NCI-H2029 (cell line): Measurements from ENCODE around the gene C4BPA.

Source experiments
- DNase-seq: peaks from one replicate; lab custom pipeline; 2025; lab: John Stamatoyannopoulos, UW

The C4BPA gene

DNA sequence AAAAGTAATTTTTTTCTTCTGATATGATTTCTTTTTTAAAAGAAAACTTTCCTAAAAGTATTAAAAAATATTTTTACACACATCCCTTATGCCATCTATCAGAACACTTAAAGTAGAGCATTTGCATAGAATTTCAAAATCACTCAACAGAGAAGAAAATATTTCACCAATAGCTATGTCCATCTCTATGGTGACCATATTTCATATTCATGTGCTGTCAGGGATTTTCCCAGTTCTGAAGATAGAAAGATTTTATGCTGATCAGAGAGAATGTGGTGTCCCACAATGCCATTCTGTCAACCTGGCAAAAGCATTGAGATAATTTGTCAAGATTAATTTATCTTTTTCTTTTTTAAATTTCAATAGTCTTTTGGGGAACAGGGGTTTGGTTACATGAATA is 87.0 kb downstream of the C4BPA start:
- no peak for DNase-seq

DNA sequence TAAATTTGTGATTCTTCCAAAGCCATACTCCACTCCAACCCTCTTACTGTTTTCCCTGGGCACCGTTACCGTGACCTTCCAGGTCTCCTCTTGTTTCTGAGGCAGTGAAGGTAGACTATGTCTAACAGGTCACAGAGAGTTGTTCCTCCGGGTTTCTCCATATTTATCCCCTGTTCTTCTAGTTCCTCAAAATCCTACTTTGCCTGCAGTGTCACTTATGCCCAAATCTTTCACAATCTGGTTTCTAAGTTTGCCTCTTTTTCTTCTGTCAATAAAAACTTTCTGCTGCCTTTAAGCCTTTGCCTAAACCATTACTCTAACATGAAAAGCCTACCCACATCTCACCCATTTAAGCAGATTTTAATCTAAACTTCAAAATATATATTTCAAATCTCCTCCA is 87.7 kb downstream of the C4BPA start:
- no peak for DNase-seq

DNA sequence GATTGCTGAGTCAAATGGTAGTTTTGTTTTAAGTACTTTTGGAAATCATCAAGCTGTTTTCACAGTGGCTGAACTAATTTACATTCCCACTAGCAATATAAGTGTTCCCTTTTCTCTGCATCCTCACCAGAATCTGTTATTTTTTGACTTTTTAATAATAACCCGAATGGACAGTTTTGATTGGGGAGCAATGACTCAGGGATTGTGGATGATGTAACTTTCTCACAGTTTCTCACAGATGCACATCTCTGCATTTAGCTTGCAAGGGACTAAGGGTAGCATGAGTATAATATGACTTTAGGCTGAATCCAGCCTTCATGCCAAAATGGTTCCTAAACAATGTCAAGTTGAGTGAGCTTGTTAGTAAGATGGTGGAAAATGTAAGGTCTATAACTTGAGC is 90.2 kb downstream of the C4BPA start:
- DNase-seq: no peak
